Measurements from ENCODE around the gene ZNF275. TPM values are rescaled to one million over a fixed set of nuclear protein-coding genes. Genes with fewer than 3 reads are reported as not detected.

The ZNF275 gene
- total and polyA plus RNA-seq, 2 of the 8 experiments (the other 6 are each of a cell fraction or from before 2014, with no cell fraction given): 8.2 to 9.1 TPM

GRCh38 chrX:153395613-153396319 lies 61.8 kb downstream of the ZNF275 start:
- Histone ChIP-seq H3K18ac (ENCODE audit: extremely low read depth, low read length) (no peak overlapping the region), H3K27me3 (replicated peaks in 1 of 4; ENCODE audit: control insufficient read depth in 3 of 4, extremely low read depth in 1 of 4, insufficient read depth in 3 of 4, low read length in 3 of 4) (no peaks in the 10 kb centered on the region; a peak in 1 of 7 replicates), H3K79me2 (ENCODE audit: control insufficient read depth in 1 of 2, insufficient read depth in 2 of 2, low read length in 2 of 2) (no peaks in the 10 kb centered on the region), H3K4me1 (replicated peaks in 1 of 4; ENCODE audit: control insufficient read depth in 3 of 4, insufficient read depth in 4 of 4, low read length in 3 of 4) (no peaks in the 10 kb centered on the region), H2BK20ac (ENCODE audit: low read length) (no peak overlapping the region), H3K79me1 (ENCODE audit: low read depth, low read length) (no peaks in the 10 kb centered on the region), H4K91ac (replicated peaks; ENCODE audit: insufficient read length, low read length) (no peak overlapping the region), H2BK15ac (ENCODE audit: low read length) (no peak overlapping the region), H3K23ac (ENCODE audit: insufficient read length) (no peak overlapping the region), H3K56ac (replicated peaks; ENCODE audit: insufficient read length, low read depth, low read length) (no peak overlapping the region), H3K4me2 (ENCODE audit: insufficient read depth in 1 of 2, low read depth in 2 of 2, low read length in 2 of 2) (no peak overlapping the region), H2BK5ac (ENCODE audit: low read depth, low read length) (no peak overlapping the region), H2AK5ac (ENCODE audit: low read depth, low read length) (no peak overlapping the region), H2BK12ac (ENCODE audit: low read depth, low read length) (no peak overlapping the region), H3K27ac (ENCODE audit: low read depth, low read length) (no peak overlapping the region), H3K9ac (replicated peaks in 1 of 4; ENCODE audit: extremely low read depth in 1 of 4, low read depth in 3 of 4, low read length in 3 of 4) (no peak overlapping the region), H3K36me3 (ENCODE audit: control insufficient read depth in 2 of 4, insufficient read depth in 4 of 4, low read length in 3 of 4) (no peaks in the 10 kb centered on the region), H3K14ac (ENCODE audit: insufficient read length) (no peak overlapping the region), H4K5ac (ENCODE audit: insufficient read length, low read depth, low read length) (no peak overlapping the region), H2AFZ (ENCODE audit: low read length) (no peak overlapping the region), H3K23me2 (ENCODE audit: low read depth, low read length) (peaks cover 12% of the 10 kb centered on the region; the same call in 1 of the 2 replicates), H4K8ac (ENCODE audit: extremely low read depth, insufficient read depth, low read length) (no peak overlapping the region), H3K4me3 (ENCODE audit: extremely low read depth in 1 of 4, insufficient read depth in 2 of 4, low read depth in 3 of 4, low read length in 4 of 4) (no peak overlapping the region), H3K4ac (replicated peaks; ENCODE audit: insufficient read length, low read depth, low read length) (no peak overlapping the region), H4K20me1 (replicated peaks in 1 of 2; ENCODE audit: control insufficient read depth in 1 of 2, insufficient read depth in 2 of 2, low read length in 2 of 2) (no peaks in the 10 kb centered on the region), H3K9me3 (ENCODE audit: insufficient read depth in 2 of 2, low read depth in 1 of 2, low read length in 1 of 2) (peaks cover 0 to 4% of the 10 kb centered on the region in 2 experiments; a peak in 1 of 4 replicates), H2BK120ac (replicated peaks; ENCODE audit: low read depth, low read length) (no peak overlapping the region)
- ChIA-PET CTCF (ENCODE audit: partially characterized antibody) (interaction anchor here (1.8 kb wide), 1 partner anchor 22 kb away, joined by 4 read pairs; no protein-coding TSS in a partner anchor), POLR2A (ENCODE audit: partially characterized antibody) (no interaction called here)
- TF ChIP-seq SUZ12 (IDR thresholded peaks at IDR 0.05; ENCODE audit: low read length): no peak
- TF ChIP-seq CHD1 (IDR thresholded peaks at IDR 0.05; ENCODE audit: low read depth, low read length): no peak
- no peak for TF ChIP-seq YY1 (IDR thresholded peaks at IDR 0.05; ENCODE audit: low read depth, low read length)
- no peak for TF ChIP-seq GABPA (IDR thresholded peaks at IDR 0.05; ENCODE audit: borderline replicate concordance, insufficient read depth, low read length)
- FAIRE-seq: no peak
- no peak for DNase-seq (ENCODE audit: low read depth in 1 of 2, low spot score in 2 of 2)
- WGBS, 2 experiments (ENCODE audit: extremely low coverage in 1 of 2, insufficient coverage in 1 of 2, insufficient read length in 1 of 2, insufficient replicate concordance in 2 of 2, low coverage in 1 of 2, low lambda C conversion rate in 2 of 2, missing lambda C conversion rate in 1 of 2): 90% methylated on average over 16 of the region's 26 CpGs; no CpG with 5 or more reads in 1 of the 2 experiments

Data from H1 (cell line).